AG04449 (cell line): ENCODE measurements around the gene ADA.

Source experiments
- CTCF ChIA-PET: fragments of 350-600 bp; formaldehyde crosslinking; extraction: SDS; loops from one replicate; lab custom pipeline; 2021; ENCODE audit warnings: antibody characterized with exemption; lab: Yijun Ruan, JAX
- POLR2A ChIA-PET: fragments of 400-600, 350-600 bp; formaldehyde crosslinking; extraction: SDS; loops from one replicate; lab custom pipeline; 2020; ENCODE audit warnings: antibody characterized with exemption, inconsistent platforms; lab: Yijun Ruan, JAX
- DNase-seq: peaks from one replicate; pipeline ENCODE4 v3.0.0-alpha.2; 2010; ENCODE audit warnings: low read depth, low spot score
- H3K4me3 ChIP-seq: 2 replicates; pipeline ENCODE4 v1.5.1; 2011; ENCODE audit warnings: low read depth, mild to moderate bottlenecking, control low read depth, low read length
- CTCF ChIP-seq: IDR thresholded peaks from one replicate; pipeline ENCODE4 v1.5.1; 2011; ENCODE audit warnings: mild to moderate bottlenecking, moderate library complexity, low read length, control low read depth, inconsistent platforms; ENCODE audit not compliant: insufficient read depth; ENCODE audit errors: missing control alignments

Gene ADA

GRCh38 chr20:44666066-44666465 lies 14.6 kb upstream of the ADA start:
- POLR2A ChIA-PET = no interaction called here
- no peak for TF ChIP-seq CTCF
- DNase-seq = no peak
- no peak overlapping the region for H3K4me3 ChIP-seq
- CTCF ChIA-PET = interaction anchor here (0.7 to 4.4 kb wide), 3 partner anchors 15 to 277 kb away, joined by 3 to 23 read pairs (median 6); no protein-coding TSS in a partner anchor

- DNase-seq = no peak
- POLR2A ChIA-PET = no interaction called here
- CTCF ChIA-PET = interaction anchor here (0.9 to 1.3 kb wide), 4 partner anchors 15 to 68 kb away, joined by 3 to 5 read pairs (median 4); no protein-coding TSS in a partner anchor
- no peak overlapping the region for H3K4me3 ChIP-seq
- TF ChIP-seq CTCF = no peak
Measured at GRCh38 chr20:44664131-44664530, 12.6 kb upstream of the ADA start.

- DNase-seq = no peak
- H3K4me3 ChIP-seq = no peak overlapping the region
- TF ChIP-seq CTCF = no peak
- ChIA-PET CTCF (interaction anchor here (0.8 to 1.0 kb wide), 2 partner anchors 22 to 71 kb away, joined by 3 to 4 read pairs; no protein-coding TSS in a partner anchor), POLR2A (no interaction called here)
Measured at GRCh38 chr20:44662261-44662660, 10.8 kb upstream of the ADA start.

GRCh38 chr20:44660581-44660980 lies 9.1 kb upstream of the ADA start:
- H3K4me3 ChIP-seq = no peak overlapping the region
- ChIA-PET CTCF (no interaction called here), POLR2A (no interaction called here)
- DNase-seq = no peak
- no peak for TF ChIP-seq CTCF

- TF ChIP-seq CTCF = no peak
- H3K4me3 ChIP-seq = no peak overlapping the region
- ChIA-PET POLR2A (no interaction called here), CTCF (no interaction called here)
- no peak for DNase-seq
Measured at GRCh38 chr20:44659931-44660330, 8.4 kb upstream of the ADA start.

GRCh38 chr20:44658810-44659209 lies 7.3 kb upstream of the ADA start:
- TF ChIP-seq CTCF = no peak
- CTCF ChIA-PET = no interaction called here
- H3K4me3 ChIP-seq = no peak overlapping the region
- no peak for DNase-seq
- POLR2A ChIA-PET = no interaction called here
